A549 (cell line): ENCODE data around the gene PRRT3. TPM values are rescaled to one million over a fixed set of nuclear protein-coding genes. Genes with fewer than 3 reads are reported as not detected.
A peak's percentile ranks its signal among the peaks of the same experiment; 100 is the strongest.

Experiments
- ATAC-seq, 2 experiments: fragments of 200-7000 bp in 1 of 2; fragments of >200 bp in 1 of 2; cut with Nextera tagmentation in 1 of 2; cut with Tn5 transposase in 1 of 2; 3 replicates each; pipeline versions ENCODE4 v1.8.0 to v1.9.1; 2018 to 2020; ENCODE audit warnings: mild to moderate bottlenecking in 1 of 2, moderate library complexity in 1 of 2
- CTCF ChIA-PET: fragments of 300-600 bp; sonication (Branson Sonifier 250); formaldehyde crosslinking; extraction: SDS; loops from one replicate; lab custom pipeline; 2021; ENCODE audit warnings: antibody characterized with exemption, inconsistent platforms; lab: Yijun Ruan, JAX
- POLR2A ChIA-PET: fragments of 350-600 bp; formaldehyde crosslinking; extraction: SDS; loops from one replicate; lab custom pipeline; 2021; ENCODE audit warnings: antibody characterized with exemption, inconsistent platforms; lab: Yijun Ruan, JAX
- DNase-seq, 2 experiments: peaks; one replicate each; pipeline versions ENCODE4 v3.0.0 to v3.0.0-alpha.2; 2011 to 2016; ENCODE audit warnings: low read depth in 1 of 2, low spot score in 1 of 2
- FAIRE-seq: peaks from 2 replicates; lab custom pipeline; 2011; peaks lifted over from hg19 to GRCh38; lab: Jason Lieb, UNC
- H3K27ac ChIP-seq, 2 experiments: fragments of >200 bp; sonication (Bioruptor Twin); formaldehyde crosslinking; 3 replicates each; pipeline ENCODE4 v1.5.1; 2016 to 2017
- H3K4me1 ChIP-seq: fragments of >200 bp; sonication (Bioruptor Twin); formaldehyde crosslinking; 3 replicates; pipeline ENCODE4 v1.6.1; 2016
- H3K4me2 ChIP-seq: fragments of >200 bp; sonication (Bioruptor Twin); formaldehyde crosslinking; 3 replicates; pipeline ENCODE4 v1.6.1; 2016
- H3K4me3 ChIP-seq: fragments of >200 bp; sonication (Bioruptor Twin); formaldehyde crosslinking; 3 replicates; pipeline ENCODE4 v1.5.1; 2016
- H3K9me3 ChIP-seq: fragments of >200 bp; sonication (Bioruptor Twin); formaldehyde crosslinking; 3 replicates; pipeline ENCODE4 v1.6.1; 2016
- BHLHE40 ChIP-seq: IDR thresholded peaks from 2 replicates; pipeline ENCODE4 v1.6.1; 2012; ENCODE audit warnings: low read depth, low read length, inconsistent platforms
- EHF ChIP-seq: fragments of 250-450 bp; sonication (Bioruptor Pico); IDR thresholded peaks from 2 replicates; pipeline ENCODE4 v1.5.0; 2020; ENCODE audit warnings: mild to moderate bottlenecking
- GATA3 ChIP-seq: IDR thresholded peaks from 2 replicates; pipeline ENCODE4 v1.6.1; 2012; ENCODE audit warnings: borderline replicate concordance
- HEYL ChIP-seq: fragments of 250-450 bp; sonication (Bioruptor Pico); IDR thresholded peaks from 2 replicates; pipeline ENCODE4 v1.8.0; 2021; ENCODE audit warnings: mild to moderate bottlenecking, moderate library complexity
- JUNB ChIP-seq: fragments of >200 bp; sonication (Bioruptor Twin); formaldehyde crosslinking; IDR thresholded peaks from 2 replicates; pipeline ENCODE4 v1.6.1; 2016
- KDM1A ChIP-seq: fragments of 200-600 bp; sonication (generic); IDR thresholded peaks from 2 replicates; pipeline ENCODE4 v1.6.1; 2016; ENCODE audit warnings: low read depth, mild to moderate bottlenecking
- KDM5A ChIP-seq: fragments of 200-600 bp; sonication (generic); IDR thresholded peaks from 2 replicates; pipeline ENCODE4 v1.6.1; 2016; ENCODE audit warnings: antibody characterized with exemption, mild to moderate bottlenecking
- MAFK ChIP-seq: fragments of 450-650 bp; IDR thresholded peaks from 2 replicates; pipeline ENCODE4 v1.6.1; 2014; ENCODE audit not compliant: partially characterized antibody
- MYC ChIP-seq: IDR thresholded peaks from 2 replicates; pipeline ENCODE4 v1.6.1; 2012; ENCODE audit warnings: mild to moderate bottlenecking, inconsistent platforms, low read length, improper control_type of control experiment, borderline replicate concordance
- NR3C1 ChIP-seq: fragments of >200 bp; sonication (Bioruptor Twin); formaldehyde crosslinking; IDR thresholded peaks from 3 replicates; pipeline ENCODE4 v1.6.1; 2017
- RAD21 ChIP-seq, 2 experiments: fragments of >200 bp in 1 of 2; sonication (Bioruptor Twin) in 1 of 2; formaldehyde crosslinking in 1 of 2; IDR thresholded peaks in 1 of 2; conservative IDR thresholded peaks in 1 of 2; 2 replicates in 1 of 2; 3 replicates in 1 of 2; pipeline ENCODE4 v1.6.1; 2012 to 2018; ENCODE audit warnings: inconsistent platforms in 1 of 2
- RARB ChIP-seq: fragments of 250-450 bp; sonication (Bioruptor Pico); IDR thresholded peaks from 2 replicates; pipeline ENCODE4 v1.8.0; 2021; ENCODE audit warnings: mild to moderate bottlenecking, moderate library complexity
- RCOR1 ChIP-seq: fragments of 150-350 bp; IDR thresholded peaks from 2 replicates; pipeline ENCODE4 v1.6.1; 2014; ENCODE audit warnings: antibody characterized with exemption, low read length, low read depth
- RFX5 ChIP-seq: fragments of 450-650 bp; IDR thresholded peaks from 2 replicates; pipeline ENCODE4 v1.7.1; 2014; ENCODE audit warnings: antibody characterized with exemption, mild to moderate bottlenecking, moderate library complexity
- RNF2 ChIP-seq: fragments of 200-600 bp; sonication (generic); IDR thresholded peaks from 2 replicates; pipeline ENCODE4 v1.6.1; 2016; ENCODE audit warnings: low read depth, mild to moderate bottlenecking, antibody characterized with exemption, moderate library complexity, borderline replicate concordance
- SMC3 ChIP-seq: fragments of >200 bp; sonication (Bioruptor Twin); formaldehyde crosslinking; IDR thresholded peaks from 3 replicates; pipeline ENCODE4 v1.6.1; 2018; ENCODE audit warnings: inconsistent platforms
- SREBF2 ChIP-seq: fragments of 450-650 bp; IDR thresholded peaks from 2 replicates; pipeline ENCODE4 v1.6.1; 2014; ENCODE audit warnings: mild to moderate bottlenecking, moderate library complexity
- TFCP2L1 ChIP-seq: fragments of 250-450 bp; sonication (Bioruptor Pico); IDR thresholded peaks from 2 replicates; pipeline ENCODE4 v1.5.0; 2021; ENCODE audit warnings: mild to moderate bottlenecking
- TP53 ChIP-seq: fragments of 250-450 bp; sonication (Bioruptor Pico); IDR thresholded peaks from 2 replicates; pipeline ENCODE4 v1.5.0; 2021; ENCODE audit warnings: mild to moderate bottlenecking, moderate library complexity
- ZC3H11A ChIP-seq: fragments of 450-650 bp; IDR thresholded peaks from 2 replicates; pipeline ENCODE4 v1.6.1; 2014; ENCODE audit warnings: antibody characterized with exemption, mild to moderate bottlenecking
- ZFP36 ChIP-seq: fragments of 450-650 bp; IDR thresholded peaks from 2 replicates; pipeline ENCODE4 v1.6.1; 2014; ENCODE audit warnings: borderline replicate concordance; ENCODE audit not compliant: partially characterized antibody
- WGBS: methylation state at CpG from one replicate; pipeline ENCODE4 v1.1.6; 2017; ENCODE audit errors: missing lambda C conversion rate; 5-methylcytosine and 5-hydroxymethylcytosine counted together
- polyA plus RNA-seq, 4 experiments: library from polyadenylated mRNA; depleted of rRNA in 3 of 4; stranded (reverse); fragments of >200 nt; fragmentation: RNase III in 1 of 4; extraction: RNeasy Plus Mini Kit Qiagen cat#74134 plus additional on column Dnase treatment in 1 of 4; gene quantifications; 2 replicates in 3 of 4; 3 replicates in 1 of 4; pipeline ENCODE4 v1.2.3, GENCODE V29; 2011 to 2017
- TF ChIP-seq, protein P1 (sequence below): fragments of >200 bp; sonication (Bioruptor Twin); formaldehyde crosslinking; IDR thresholded peaks from 3 replicates; pipeline ENCODE4 v1.5.1; 2016
- TF ChIP-seq, protein P2 (sequence below): fragments of 250-450 bp; sonication (Bioruptor Pico); IDR thresholded peaks from 2 replicates; pipeline ENCODE4 v1.5.0; 2020; ENCODE audit warnings: low read depth, mild to moderate bottlenecking, moderate library complexity
- TF ChIP-seq, protein P3 (sequence below): fragments of 150-350 bp; IDR thresholded peaks from 2 replicates; pipeline ENCODE4 v1.6.1; 2014; ENCODE audit warnings: low read depth, mild to moderate bottlenecking, low read length
- TF ChIP-seq, protein P4 (sequence below): fragments of >200 bp; sonication (Bioruptor Twin); formaldehyde crosslinking; IDR thresholded peaks from 3 replicates; pipeline ENCODE4 v1.6.1; 2016
- TF ChIP-seq, protein P5 (sequence below): fragments of 450-650 bp; IDR thresholded peaks from 2 replicates; pipeline ENCODE4 v1.6.1; 2014; ENCODE audit warnings: antibody characterized with exemption

Gene PRRT3
- polyA plus RNA-seq, 2 of the 4 experiments (the other 2 are of a cell fraction), result 0.53 to 1.1 TPM

DNA sequence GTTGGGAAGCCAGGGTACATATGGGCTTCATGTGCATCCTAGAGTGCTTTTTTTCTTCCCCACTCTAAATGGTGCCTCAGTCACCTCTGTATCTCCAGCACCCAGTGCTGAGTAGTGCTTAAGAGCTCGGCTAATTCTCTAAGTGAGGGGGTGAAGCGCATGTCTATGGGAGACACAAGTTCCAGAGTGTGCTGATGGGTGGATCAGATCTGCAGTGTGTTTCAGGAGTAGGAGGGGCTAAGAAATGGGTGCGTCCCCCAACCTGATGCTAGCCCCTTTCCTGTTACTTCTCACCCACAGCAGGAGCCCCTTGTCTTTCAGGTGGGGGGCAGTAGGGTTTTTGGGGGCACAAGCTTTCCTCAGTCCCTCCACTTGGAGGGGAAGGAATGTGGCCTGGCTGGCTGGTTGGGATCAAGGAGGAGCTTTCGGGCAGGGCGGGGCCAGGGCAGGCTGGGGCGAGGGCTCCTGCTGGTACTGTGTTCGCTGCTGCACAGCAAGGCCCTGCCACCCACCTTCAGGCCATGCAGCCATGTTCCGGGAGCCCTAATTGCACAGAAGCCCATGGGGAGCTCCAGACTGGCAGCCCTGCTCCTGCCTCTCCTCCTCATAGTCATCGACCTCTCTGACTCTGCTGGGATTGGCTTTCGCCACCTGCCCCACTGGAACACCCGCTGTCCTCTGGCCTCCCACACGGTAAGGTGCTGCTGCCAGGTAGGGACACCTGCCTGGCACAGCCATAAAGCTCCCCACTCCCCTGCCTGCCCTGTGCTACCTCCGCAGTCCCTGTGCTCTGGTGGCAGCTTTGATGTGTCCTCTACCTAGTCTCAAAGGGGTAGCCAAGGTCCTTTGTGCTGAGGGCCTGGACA, 49.6 kb downstream of the PRRT3 start, which contains the start of gene IL17RE:
IL17RE (plus strand) TSS at position 477 of the 866 bp plus-strand sequence; CDS start at position 562, 85 bp downstream.
- ATAC-seq (peak; percentile 20 to 33; a peak in 3 of 6 replicates), FAIRE-seq (no peak), DNase-seq (no peak)
- peak within 1 kb of the TSS in 1 of 2 experiments; percentile 67; a peak in 3 of 6 replicates for H3K27ac ChIP-seq
- no peak within 1 kb of the TSS for H3K4me3 ChIP-seq
- no peak for TF ChIP-seq RCOR1
- TF ChIP-seq TP53 (CRISPR knock-in tag), result no peak
- TF ChIP-seq JUNB, result no peak
- TF ChIP-seq ZFP36, result no peak
- no peak for TF ChIP-seq NR3C1
- TF ChIP-seq SREBF2, result no peak
- TF ChIP-seq, protein P1, sequence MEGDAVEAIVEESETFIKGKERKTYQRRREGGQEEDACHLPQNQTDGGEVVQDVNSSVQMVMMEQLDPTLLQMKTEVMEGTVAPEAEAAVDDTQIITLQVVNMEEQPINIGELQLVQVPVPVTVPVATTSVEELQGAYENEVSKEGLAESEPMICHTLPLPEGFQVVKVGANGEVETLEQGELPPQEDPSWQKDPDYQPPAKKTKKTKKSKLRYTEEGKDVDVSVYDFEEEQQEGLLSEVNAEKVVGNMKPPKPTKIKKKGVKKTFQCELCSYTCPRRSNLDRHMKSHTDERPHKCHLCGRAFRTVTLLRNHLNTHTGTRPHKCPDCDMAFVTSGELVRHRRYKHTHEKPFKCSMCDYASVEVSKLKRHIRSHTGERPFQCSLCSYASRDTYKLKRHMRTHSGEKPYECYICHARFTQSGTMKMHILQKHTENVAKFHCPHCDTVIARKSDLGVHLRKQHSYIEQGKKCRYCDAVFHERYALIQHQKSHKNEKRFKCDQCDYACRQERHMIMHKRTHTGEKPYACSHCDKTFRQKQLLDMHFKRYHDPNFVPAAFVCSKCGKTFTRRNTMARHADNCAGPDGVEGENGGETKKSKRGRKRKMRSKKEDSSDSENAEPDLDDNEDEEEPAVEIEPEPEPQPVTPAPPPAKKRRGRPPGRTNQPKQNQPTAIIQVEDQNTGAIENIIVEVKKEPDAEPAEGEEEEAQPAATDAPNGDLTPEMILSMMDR, result no peak
- no peak for TF ChIP-seq ZC3H11A
- no peak for TF ChIP-seq RFX5
- ChIA-PET POLR2A (interaction anchor here (0.5 to 0.9 kb wide), 2 partner anchors 9 to 12 kb away, joined by 3 read pairs; no protein-coding TSS in a partner anchor), CTCF (interaction anchor here (1.0 to 3.9 kb wide), 9 partner anchors 10 to 54 kb away, joined by 3 to 18 read pairs (median 5); partner anchors contain the start of gene CRELD1)
- H3K4me2 ChIP-seq, result peak within 1 kb of the TSS; percentile 29; the same call in 2 of the 3 replicates
- 84% methylated on average over 10 of the region's 13 CpGs for WGBS
- no peaks in the 10 kb centered on the region for H3K9me3 ChIP-seq
- H3K4me1 ChIP-seq, result peaks cover 33% of the 10 kb centered on the region

DNA sequence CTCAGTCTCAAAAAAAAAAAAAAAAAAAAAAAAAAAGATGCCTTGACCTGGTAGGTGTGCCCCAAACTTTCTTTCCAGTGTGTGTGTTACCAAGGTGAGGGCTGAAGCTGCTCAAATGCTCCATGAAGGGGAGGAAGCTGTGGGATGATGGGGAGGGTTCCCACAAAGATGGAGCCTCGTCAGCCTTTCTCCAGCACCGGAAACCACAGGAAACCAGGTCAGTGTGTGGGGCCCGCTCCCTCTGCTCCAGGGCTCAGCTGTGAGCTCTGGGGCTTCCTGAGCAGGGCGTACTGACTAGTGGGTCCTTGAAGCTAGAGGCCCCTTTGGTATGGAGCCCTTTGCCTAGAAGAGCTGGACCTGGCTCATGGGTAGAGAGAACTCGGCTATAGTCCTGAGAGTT, 50.2 kb downstream of the PRRT3 start:
- peaks cover 40% of the 10 kb centered on the region for H3K4me1 ChIP-seq
- CTCF ChIA-PET, result interaction anchor here (0.6 to 3.9 kb wide), 10 partner anchors 9 to 53 kb away, joined by 3 to 18 read pairs (median 6); partner anchors contain the start of gene CRELD1
- ATAC-seq, result no peak
- no peak overlapping the region for H3K4me2 ChIP-seq
- TF ChIP-seq HEYL (CRISPR knock-in tag), result no peak
- TF ChIP-seq, protein P1, result no peak
- TF ChIP-seq, protein P2, sequence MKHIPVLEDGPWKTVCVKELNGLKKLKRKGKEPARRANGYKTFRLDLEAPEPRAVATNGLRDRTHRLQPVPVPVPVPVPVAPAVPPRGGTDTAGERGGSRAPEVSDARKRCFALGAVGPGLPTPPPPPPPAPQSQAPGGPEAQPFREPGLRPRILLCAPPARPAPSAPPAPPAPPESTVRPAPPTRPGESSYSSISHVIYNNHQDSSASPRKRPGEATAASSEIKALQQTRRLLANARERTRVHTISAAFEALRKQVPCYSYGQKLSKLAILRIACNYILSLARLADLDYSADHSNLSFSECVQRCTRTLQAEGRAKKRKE (CRISPR knock-in tag), result no peak
- no peak for TF ChIP-seq GATA3
- no peak for TF ChIP-seq NR3C1
- TF ChIP-seq SMC3, result no peak
- no peak for TF ChIP-seq EHF (CRISPR knock-in tag)
- TF ChIP-seq MAFK, result no peak
- TF ChIP-seq RAD21 (conservative IDR thresholded peaks at IDR 0.05 in 1 of 2, IDR thresholded peaks at IDR 0.05 in 1 of 2), result no peak
- TF ChIP-seq, protein P3, sequence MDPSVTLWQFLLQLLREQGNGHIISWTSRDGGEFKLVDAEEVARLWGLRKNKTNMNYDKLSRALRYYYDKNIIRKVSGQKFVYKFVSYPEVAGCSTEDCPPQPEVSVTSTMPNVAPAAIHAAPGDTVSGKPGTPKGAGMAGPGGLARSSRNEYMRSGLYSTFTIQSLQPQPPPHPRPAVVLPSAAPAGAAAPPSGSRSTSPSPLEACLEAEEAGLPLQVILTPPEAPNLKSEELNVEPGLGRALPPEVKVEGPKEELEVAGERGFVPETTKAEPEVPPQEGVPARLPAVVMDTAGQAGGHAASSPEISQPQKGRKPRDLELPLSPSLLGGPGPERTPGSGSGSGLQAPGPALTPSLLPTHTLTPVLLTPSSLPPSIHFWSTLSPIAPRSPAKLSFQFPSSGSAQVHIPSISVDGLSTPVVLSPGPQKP, result no peak
- TF ChIP-seq, protein P4, sequence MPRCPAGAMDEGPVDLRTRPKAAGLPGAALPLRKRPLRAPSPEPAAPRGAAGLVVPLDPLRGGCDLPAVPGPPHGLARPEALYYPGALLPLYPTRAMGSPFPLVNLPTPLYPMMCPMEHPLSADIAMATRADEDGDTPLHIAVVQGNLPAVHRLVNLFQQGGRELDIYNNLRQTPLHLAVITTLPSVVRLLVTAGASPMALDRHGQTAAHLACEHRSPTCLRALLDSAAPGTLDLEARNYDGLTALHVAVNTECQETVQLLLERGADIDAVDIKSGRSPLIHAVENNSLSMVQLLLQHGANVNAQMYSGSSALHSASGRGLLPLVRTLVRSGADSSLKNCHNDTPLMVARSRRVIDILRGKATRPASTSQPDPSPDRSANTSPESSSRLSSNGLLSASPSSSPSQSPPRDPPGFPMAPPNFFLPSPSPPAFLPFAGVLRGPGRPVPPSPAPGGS, result no peak
- TF ChIP-seq KDM5A, result no peak
- TF ChIP-seq MYC, result no peak
- no peak for TF ChIP-seq TP53 (CRISPR knock-in tag)
- TF ChIP-seq TFCP2L1 (CRISPR knock-in tag), result no peak
- no peak for TF ChIP-seq RARB (CRISPR knock-in tag)
- TF ChIP-seq KDM1A, result no peak
- TF ChIP-seq RNF2, result no peak
- TF ChIP-seq, protein P5, sequence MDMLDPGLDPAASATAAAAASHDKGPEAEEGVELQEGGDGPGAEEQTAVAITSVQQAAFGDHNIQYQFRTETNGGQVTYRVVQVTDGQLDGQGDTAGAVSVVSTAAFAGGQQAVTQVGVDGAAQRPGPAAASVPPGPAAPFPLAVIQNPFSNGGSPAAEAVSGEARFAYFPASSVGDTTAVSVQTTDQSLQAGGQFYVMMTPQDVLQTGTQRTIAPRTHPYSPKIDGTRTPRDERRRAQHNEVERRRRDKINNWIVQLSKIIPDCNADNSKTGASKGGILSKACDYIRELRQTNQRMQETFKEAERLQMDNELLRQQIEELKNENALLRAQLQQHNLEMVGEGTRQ, result no peak
- no peak for TF ChIP-seq BHLHE40
- DNase-seq, result no peak
- POLR2A ChIA-PET, result interaction anchor here (0.5 kb wide), 1 partner anchor 8 kb away, joined by 3 read pairs; no protein-coding TSS in a partner anchor
- no peak overlapping the region for H3K4me3 ChIP-seq
- 88% methylated on average over 5 of the region's 5 CpGs for WGBS
- FAIRE-seq, result no peak
- H3K9me3 ChIP-seq, result no peaks in the 10 kb centered on the region
- no peak overlapping the region for H3K27ac ChIP-seq
